K562 (cell line): Measurements from ENCODE around the gene HOXC5. TPM values are rescaled to one million over a fixed set of nuclear protein-coding genes. Genes with fewer than 3 reads are reported as not detected.

ENCODE experiments used
- ADNP ChIP-seq: fragments of 200-800 bp; sonication (Bioruptor generic); IDR thresholded peaks from 2 replicates; pipeline ENCODE4 v1.6.1; 2016; ENCODE audit warnings: missing genetic modification characterization, missing compliant biosample characterization
- BHLHE40 ChIP-seq: IDR thresholded peaks from 2 replicates; pipeline ENCODE4 v1.6.1; 2011; ENCODE audit warnings: low read length, improper control_type of control experiment
- CC2D1A ChIP-seq: fragments of 450-650 bp; IDR thresholded peaks from 2 replicates; pipeline ENCODE4 v1.6.1; 2017; ENCODE audit warnings: mild to moderate bottlenecking
- ELF1 ChIP-seq: fragments of 200-800 bp; sonication (Bioruptor generic); IDR thresholded peaks from 2 replicates; pipeline ENCODE4 v1.6.1; 2016; ENCODE audit warnings: missing genetic modification characterization, missing compliant biosample characterization
- ELK3 ChIP-seq: fragments of 450-650 bp; formaldehyde crosslinking; IDR thresholded peaks from 2 replicates; pipeline ENCODE4 v1.4.0; 2020; ENCODE audit warnings: mild to moderate bottlenecking
- GMEB1 ChIP-seq: fragments of 250-450 bp; sonication (Bioruptor Pico); IDR thresholded peaks from 2 replicates; pipeline ENCODE4 v1.4.0; 2020; ENCODE audit warnings: mild to moderate bottlenecking
- MBD1 ChIP-seq: fragments of 250-450 bp; sonication (Bioruptor Pico); IDR thresholded peaks from 2 replicates; pipeline ENCODE4 v1.8.0; 2022; ENCODE audit warnings: inconsistent platforms
- MLX ChIP-seq, 2 experiments: fragments of 450-650 bp in 1 of 2; sonication (generic) in 1 of 2; formaldehyde crosslinking; conservative IDR thresholded peaks; 2 replicates each; pipeline versions ENCODE4 v1.4.0 to v1.8.1; 2020 to 2022; ENCODE audit warnings: mild to moderate bottlenecking in 1 of 2, missing genetic modification reagents in 1 of 2
- MXI1 ChIP-seq: IDR thresholded peaks from 2 replicates; pipeline ENCODE4 v1.6.1; 2011; ENCODE audit warnings: low read depth, mild to moderate bottlenecking, improper control_type of control experiment, low read length
- PKNOX1 ChIP-seq: fragments of 450-650 bp; IDR thresholded peaks from 2 replicates; pipeline ENCODE4 v1.6.1; 2016
- POLR3G ChIP-seq: IDR thresholded peaks from 2 replicates; pipeline ENCODE4 v1.6.1; 2011; ENCODE audit not compliant: insufficient read length, insufficient replicate concordance; ENCODE audit errors: extremely low read depth
- RBM15 ChIP-seq: fragments of 200-400 bp; formaldehyde crosslinking; IDR thresholded peaks from 2 replicates; pipeline ENCODE4 v1.6.1; 2018; ENCODE audit warnings: mild to moderate bottlenecking, low read length, moderate library complexity; ENCODE audit not compliant: insufficient read depth
- TEAD1 ChIP-seq, 2 experiments: fragments of 450-650 bp in 1 of 2; sonication (generic) in 1 of 2; formaldehyde crosslinking; IDR thresholded peaks; 2 replicates each; pipeline versions ENCODE4 v1.4.0 to v1.8.0; 2020 to 2022; ENCODE audit warnings: mild to moderate bottlenecking in 2 of 2, missing genetic modification reagents in 1 of 2
- USF1 ChIP-seq: sonication (generic); formaldehyde crosslinking; IDR thresholded peaks from 2 replicates; pipeline ENCODE4 v1.9.0; 2022; ENCODE audit warnings: mild to moderate bottlenecking, missing genetic modification reagents
- VEZF1 ChIP-seq: fragments of 200-800 bp; sonication (Bioruptor generic); IDR thresholded peaks from 2 replicates; pipeline ENCODE4 v1.6.1; 2017; ENCODE audit warnings: missing genetic modification characterization, missing compliant biosample characterization
- ZNF41 ChIP-seq: fragments of 250-450 bp; sonication (Bioruptor Pico); conservative IDR thresholded peaks from 2 replicates; pipeline ENCODE4 v1.4.0; 2020; ENCODE audit warnings: mild to moderate bottlenecking
- ZNF445 ChIP-seq: fragments of 250-450 bp; sonication (Bioruptor Pico); IDR thresholded peaks from 2 replicates; pipeline ENCODE4 v1.4.0; 2020; ENCODE audit warnings: low read depth, mild to moderate bottlenecking, moderate library complexity
- ZNF740 ChIP-seq, 3 experiments: fragments of 200-800 bp in 1 of 3; sonication (Bioruptor generic) in 1 of 3; sonication (generic) in 1 of 3; formaldehyde crosslinking in 1 of 3; IDR thresholded peaks; 2 replicates each; pipeline versions ENCODE4 v1.6.1 to v1.8.0; 2016 to 2022; ENCODE audit warnings: mild to moderate bottlenecking in 2 of 3, missing compliant biosample characterization in 2 of 3, missing genetic modification characterization in 2 of 3, missing genetic modification reagents in 1 of 3
- polyA plus RNA-seq, 8 experiments: library from polyadenylated mRNA; depleted of rRNA in 4 of 8; stranded (reverse) in 5 of 8; unstranded in 3 of 8; fragments of >200 nt; fragmentation: Nextera tagmentation in 2 of 8; fragmentation: Illumina TruSeq in 1 of 8; extraction: Ambion mirVana in 2 of 8; extraction: Trizol in 1 of 8; gene quantifications; 2 replicates each; pipeline versions ENCODE4 v1.2.1 to v1.2.3, GENCODE V29; 2011 to 2014; ENCODE audit warnings: inconsistent platforms in 1 of 8, missing spikeins in 1 of 8
- total RNA-seq, 7 experiments: library from RNA; depleted of rRNA in 6 of 7; stranded (reverse); fragments of >200 nt in 6 of 7; fragmentation: Illumina TruSeq in 2 of 7; extraction: Trizol in 2 of 7; gene quantifications; 2 replicates each; pipeline versions ENCODE4 v1.2.1 to v1.2.3, GENCODE V29; 2011 to 2021; ENCODE audit warnings: low replicate concordance in 1 of 7

Gene HOXC5
- total and polyA plus RNA-seq, 9 of the 15 experiments (the other 6 are each of a cell fraction or from before 2014, with no cell fraction given): 0.10 to 0.44 (median 0.18) TPM; not detected in 4

- TF ChIP-seq MBD1 (CRISPR knock-in tag) (no peak), RBM15 (no peak), VEZF1 (peak; percentile 65), MLX (CRISPR knock-in tag; conservative IDR thresholded peaks at IDR 0.05) (no peak), MXI1 (no peak), ZNF445 (CRISPR knock-in tag) (no peak), TEAD1 (CRISPR knock-in tag; IDR thresholded peaks at IDR 0.05) (no peak), ZNF41 (CRISPR knock-in tag) (no peak), POLR3G (no peak), USF1 (CRISPR knock-in tag) (no peak; the same call in 1 of the 2 replicates), ELF1 (no peak), ADNP (tag) (no peak), BHLHE40 (no peak), ELK3 (CRISPR knock-in tag) (no peak), CC2D1A (peak; percentile 94), ZNF740 (CRISPR knock-in tag; IDR thresholded peaks at IDR 0.05) (no peak), ZNF740 (tag; IDR thresholded peaks at IDR 0.05) (no peak), PKNOX1 (no peak), GMEB1 (CRISPR knock-in tag) (no peak)
These were observed at the start of gene HOXC5 (continued) for GRCh38 chr12:54032627-54033100.
